ENCODE results near the gene CBR1. TPM values are rescaled to one million over a fixed set of nuclear protein-coding genes. Genes with fewer than 3 reads are reported as not detected.

The CBR1 gene
- total RNA-seq, 3 donors from 2014 or later (not counting 1 experiment from before 2014, with no cell fraction given) = 5.0 to 14.1 (median 12.4) TPM

GRCh38 chr21:36052860-36053714, 16.7 kb upstream of the CBR1 start:
- no peak for TF ChIP-seq CTCF (IDR thresholded peaks at IDR 0.05)
- no peak overlapping the region for H3K27ac Mint-ChIP-seq
- Histone ChIP-seq H3K36me3 (ENCODE audit: control insufficient read depth, insufficient read depth, low read length) (peaks cover 73% of the 10 kb centered on the region), H3K9me3 (ENCODE audit: control insufficient read depth, insufficient read depth, low read length) (no peaks in the 10 kb centered on the region), H3K4me3 (ENCODE audit: low read length) (no peak overlapping the region), H3K4me1 (ENCODE audit: control insufficient read depth, insufficient read depth, low read length) (no peaks in the 10 kb centered on the region), H3K27ac (ENCODE audit: low read length) (no peak overlapping the region), H3K27me3 (ENCODE audit: control insufficient read depth, insufficient read depth, low read length) (no peaks in the 10 kb centered on the region)
- H3K36me3 Mint-ChIP-seq = peaks cover 17% of the 10 kb centered on the region
- WGBS (ENCODE audit: insufficient coverage) = 93% methylated on average over 9 of the region's 10 CpGs
- no peak for DNase-seq
- no peaks in the 10 kb centered on the region for H3K27me3 Mint-ChIP-seq (ENCODE audit: low read depth in 2 of 2)
- no peak overlapping the region for H3K4me3 Mint-ChIP-seq
- intact Hi-C loops (cut with micrococcal nuclease) = no loop called here
- no peaks in the 10 kb centered on the region for H3K9me3 Mint-ChIP-seq
- H3K4me1 Mint-ChIP-seq = peaks cover 7 to 12% of the 10 kb centered on the region in 2 donors
- no peak for ATAC-seq

- ATAC-seq (no peak), DNase-seq (no peak)
- 97% methylated on average over 3 of the region's 3 CpGs for WGBS (ENCODE audit: insufficient coverage)
- Histone ChIP-seq H3K36me3 (ENCODE audit: control insufficient read depth, insufficient read depth, low read length) (peaks cover 71% of the 10 kb centered on the region), H3K27ac (ENCODE audit: low read length) (no peak overlapping the region), H3K9me3 (ENCODE audit: control insufficient read depth, insufficient read depth, low read length) (no peaks in the 10 kb centered on the region), H3K4me1 (ENCODE audit: control insufficient read depth, insufficient read depth, low read length) (no peaks in the 10 kb centered on the region), H3K4me3 (ENCODE audit: low read length) (no peak overlapping the region), H3K27me3 (ENCODE audit: control insufficient read depth, insufficient read depth, low read length) (no peaks in the 10 kb centered on the region)
- Mint-ChIP-seq H3K27me3 (ENCODE audit: low read depth in 2 of 2) (no peaks in the 10 kb centered on the region), H3K27ac (no peak overlapping the region), H3K4me1 (peaks cover 10 to 14% of the 10 kb centered on the region in 2 donors), H3K4me3 (no peak overlapping the region), H3K9me3 (no peaks in the 10 kb centered on the region), H3K36me3 (peaks cover 17% of the 10 kb centered on the region)
- TF ChIP-seq CTCF (IDR thresholded peaks at IDR 0.05) = no peak
- intact Hi-C loops (cut with micrococcal nuclease) = no loop called here
Observed at GRCh38 chr21:36053715-36054062, 16.1 kb upstream of the CBR1 start.

- no peaks in the 10 kb centered on the region for H3K27me3 Mint-ChIP-seq (ENCODE audit: low read depth in 2 of 2)
Observed at GRCh38 chr21:36055551-36055950, 14.3 kb upstream of the CBR1 start.

More at GRCh38 chr21:36055551-36055950, 14.3 kb upstream of the CBR1 start:
- Mint-ChIP-seq H3K36me3 (peaks cover 6% of the 10 kb centered on the region), H3K4me1 (peaks cover 9 to 18% of the 10 kb centered on the region in 2 donors), H3K9me3 (no peaks in the 10 kb centered on the region), H3K27ac (peak overlapping the region in 1 of 2 donors; percentile 9), H3K4me3 (no peak overlapping the region)
- peaks cover 10% of the 10 kb centered on the region for H3K4me1 ChIP-seq (ENCODE audit: control insufficient read depth, insufficient read depth, low read length)
- no peak overlapping the region for H3K27ac ChIP-seq (ENCODE audit: low read length)
- 98% methylated on average over 3 of the region's 3 CpGs for WGBS (ENCODE audit: insufficient coverage)
- H3K9me3 ChIP-seq (ENCODE audit: control insufficient read depth, insufficient read depth, low read length) = no peaks in the 10 kb centered on the region
- intact Hi-C loops (cut with micrococcal nuclease) = no loop called here
- H3K4me3 ChIP-seq (ENCODE audit: low read length) = no peak overlapping the region
- H3K27me3 ChIP-seq (ENCODE audit: control insufficient read depth, insufficient read depth, low read length) = no peaks in the 10 kb centered on the region
- no peak for ATAC-seq
- H3K36me3 ChIP-seq (ENCODE audit: control insufficient read depth, insufficient read depth, low read length) = peaks cover 63% of the 10 kb centered on the region
- no peak for TF ChIP-seq CTCF (IDR thresholded peaks at IDR 0.05)
- DNase-seq = no peak
